ENCODE measurements around the gene DPPA4.

The DPPA4 gene

GRCh38 chr3:109278141-109278540 lies 59.2 kb downstream of the DPPA4 start:
- Histone ChIP-seq H2AFZ (ENCODE audit: low read depth, low read length, severe bottlenecking) (no peak overlapping the region), H3K4me2 (ENCODE audit: low read depth, low read length, poor library complexity, severe bottlenecking) (no peak overlapping the region), H3K27me3 (ENCODE audit: low read length) (no peaks in the 10 kb centered on the region), H3K36me3 (ENCODE audit: low read length) (no peaks in the 10 kb centered on the region), H3K27ac (ENCODE audit: low read depth, low read length) (no peak overlapping the region), H3K9me2 (replicated peaks; ENCODE audit: insufficient read depth, low read length) (no peaks in the 10 kb centered on the region), H3K79me2 (ENCODE audit: insufficient read depth, low read length) (no peaks in the 10 kb centered on the region), H3K4me3 (ENCODE audit: insufficient read depth, low read length, poor library complexity, severe bottlenecking) (no peak overlapping the region), H3K9ac (ENCODE audit: low read length) (no peak overlapping the region), H3K9me3 (ENCODE audit: insufficient read depth, low read length) (no peaks in the 10 kb centered on the region), H4K20me1 (ENCODE audit: low read depth, low read length) (no peaks in the 10 kb centered on the region), H3F3A (ENCODE audit: insufficient read depth) (no peaks in the 10 kb centered on the region)
- no peak for TF ChIP-seq EZH2phosphoT487 (conservative IDR thresholded peaks at IDR 0.05; ENCODE audit: low read length)
- TF ChIP-seq, protein P1, sequence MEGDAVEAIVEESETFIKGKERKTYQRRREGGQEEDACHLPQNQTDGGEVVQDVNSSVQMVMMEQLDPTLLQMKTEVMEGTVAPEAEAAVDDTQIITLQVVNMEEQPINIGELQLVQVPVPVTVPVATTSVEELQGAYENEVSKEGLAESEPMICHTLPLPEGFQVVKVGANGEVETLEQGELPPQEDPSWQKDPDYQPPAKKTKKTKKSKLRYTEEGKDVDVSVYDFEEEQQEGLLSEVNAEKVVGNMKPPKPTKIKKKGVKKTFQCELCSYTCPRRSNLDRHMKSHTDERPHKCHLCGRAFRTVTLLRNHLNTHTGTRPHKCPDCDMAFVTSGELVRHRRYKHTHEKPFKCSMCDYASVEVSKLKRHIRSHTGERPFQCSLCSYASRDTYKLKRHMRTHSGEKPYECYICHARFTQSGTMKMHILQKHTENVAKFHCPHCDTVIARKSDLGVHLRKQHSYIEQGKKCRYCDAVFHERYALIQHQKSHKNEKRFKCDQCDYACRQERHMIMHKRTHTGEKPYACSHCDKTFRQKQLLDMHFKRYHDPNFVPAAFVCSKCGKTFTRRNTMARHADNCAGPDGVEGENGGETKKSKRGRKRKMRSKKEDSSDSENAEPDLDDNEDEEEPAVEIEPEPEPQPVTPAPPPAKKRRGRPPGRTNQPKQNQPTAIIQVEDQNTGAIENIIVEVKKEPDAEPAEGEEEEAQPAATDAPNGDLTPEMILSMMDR (IDR thresholded peaks at IDR 0.05; ENCODE audit: insufficient read depth, low read length, poor library complexity, severe bottlenecking) = no peak
